HL-60 (cell line): ENCODE measurements around the gene KCNK18.

Experiments used
- CTCF ChIP-seq: IDR thresholded peaks from one replicate; pipeline ENCODE4 v1.5.1; 2011; ENCODE audit warnings: low read length, control low read depth, inconsistent platforms; ENCODE audit not compliant: insufficient read depth
- GABPA ChIP-seq: IDR thresholded peaks from 2 replicates; pipeline ENCODE4 v1.6.1; 2012; ENCODE audit warnings: low read depth
- POLR2AphosphoS5 ChIP-seq: IDR thresholded peaks from 2 replicates; pipeline ENCODE4 v1.6.1; 2012; ENCODE audit warnings: low read depth
- REST ChIP-seq: IDR thresholded peaks from 2 replicates; pipeline ENCODE4 v1.6.1; 2012; ENCODE audit warnings: low read depth; ENCODE audit not compliant: insufficient replicate concordance

- TF ChIP-seq CTCF (no peak), REST (no peak), POLR2AphosphoS5 (no peak), GABPA (no peak)
Measured at GRCh38 chr10:117168729-117169128, 28.6 kb upstream of the KCNK18 start.
